Measurements from ENCODE around the gene XYLB.

The XYLB gene

DNA sequence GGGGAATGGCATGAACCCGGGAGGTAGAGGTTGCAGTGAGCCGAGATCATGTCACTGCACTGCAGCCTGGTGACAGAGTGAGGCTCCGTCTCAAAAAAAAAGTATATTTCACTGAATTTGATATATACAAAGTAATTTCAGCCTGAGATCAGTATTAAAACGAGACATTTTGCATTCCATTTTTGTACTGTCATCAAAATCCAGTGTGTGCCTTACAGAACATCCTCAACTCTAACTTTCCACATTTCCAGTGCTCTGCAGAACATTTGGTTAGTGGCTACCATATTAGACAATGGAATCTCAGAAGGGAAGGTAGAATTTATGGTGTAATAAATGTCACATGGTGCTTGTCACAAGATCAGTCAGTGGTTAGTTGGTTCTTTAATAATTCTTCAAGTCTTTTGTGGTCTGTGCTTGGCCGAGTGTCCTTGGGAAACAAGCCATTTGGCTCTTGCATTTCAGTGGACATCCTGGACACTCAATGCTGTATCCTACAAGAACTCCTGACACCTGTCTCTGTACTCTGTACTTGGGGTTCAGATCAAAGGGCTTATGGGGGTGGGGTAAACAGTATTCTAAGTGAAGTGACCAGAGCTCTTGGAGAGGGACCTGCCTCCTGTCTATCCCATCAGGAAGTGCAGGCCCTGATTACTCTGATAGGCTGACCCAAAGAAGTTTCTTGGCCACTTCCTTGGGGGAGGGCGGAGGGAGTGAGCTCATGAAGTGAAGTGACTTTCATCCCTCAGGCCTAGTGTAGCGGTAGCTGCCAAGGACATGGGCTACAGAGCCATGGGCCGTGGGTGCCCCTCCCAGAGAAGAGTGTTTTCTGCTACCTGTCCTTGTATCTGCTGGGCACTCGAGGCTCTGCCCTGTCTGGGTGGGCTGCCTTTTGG is 110.8 kb downstream of the XYLB start:
- no peak for DNase-seq

GRCh38 chr3:38458796-38459498 is 112.4 kb downstream of the XYLB start:
- no peak for DNase-seq

DNA sequence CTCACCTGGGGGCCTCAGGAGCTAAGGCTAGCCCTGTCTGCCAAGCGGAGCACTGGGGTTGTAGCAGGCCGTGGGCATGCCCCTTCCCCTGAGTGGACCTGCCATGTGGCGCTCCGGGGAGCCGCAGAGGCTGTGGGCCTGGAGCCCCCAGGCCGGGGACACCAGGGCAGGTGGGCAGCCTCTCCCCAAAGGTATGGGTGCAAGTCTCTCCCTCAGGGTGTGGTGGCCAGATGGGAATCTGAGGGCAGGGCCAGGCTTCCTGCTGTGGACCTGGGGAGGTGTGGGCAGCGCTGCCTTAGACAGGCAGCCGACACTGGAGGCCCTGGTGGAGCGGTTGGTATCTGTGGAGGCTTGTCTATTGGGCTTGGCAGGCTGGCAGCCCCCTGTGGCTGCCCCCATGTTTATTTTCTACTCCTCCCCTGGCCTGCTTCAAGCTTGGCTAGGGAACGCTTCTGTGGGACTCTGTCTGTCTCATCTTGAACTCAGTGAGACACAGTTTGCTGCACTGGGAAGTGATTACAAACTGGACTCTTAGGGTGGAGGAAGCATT is 113.0 kb downstream of the XYLB start:
- no peak for DNase-seq

DNA sequence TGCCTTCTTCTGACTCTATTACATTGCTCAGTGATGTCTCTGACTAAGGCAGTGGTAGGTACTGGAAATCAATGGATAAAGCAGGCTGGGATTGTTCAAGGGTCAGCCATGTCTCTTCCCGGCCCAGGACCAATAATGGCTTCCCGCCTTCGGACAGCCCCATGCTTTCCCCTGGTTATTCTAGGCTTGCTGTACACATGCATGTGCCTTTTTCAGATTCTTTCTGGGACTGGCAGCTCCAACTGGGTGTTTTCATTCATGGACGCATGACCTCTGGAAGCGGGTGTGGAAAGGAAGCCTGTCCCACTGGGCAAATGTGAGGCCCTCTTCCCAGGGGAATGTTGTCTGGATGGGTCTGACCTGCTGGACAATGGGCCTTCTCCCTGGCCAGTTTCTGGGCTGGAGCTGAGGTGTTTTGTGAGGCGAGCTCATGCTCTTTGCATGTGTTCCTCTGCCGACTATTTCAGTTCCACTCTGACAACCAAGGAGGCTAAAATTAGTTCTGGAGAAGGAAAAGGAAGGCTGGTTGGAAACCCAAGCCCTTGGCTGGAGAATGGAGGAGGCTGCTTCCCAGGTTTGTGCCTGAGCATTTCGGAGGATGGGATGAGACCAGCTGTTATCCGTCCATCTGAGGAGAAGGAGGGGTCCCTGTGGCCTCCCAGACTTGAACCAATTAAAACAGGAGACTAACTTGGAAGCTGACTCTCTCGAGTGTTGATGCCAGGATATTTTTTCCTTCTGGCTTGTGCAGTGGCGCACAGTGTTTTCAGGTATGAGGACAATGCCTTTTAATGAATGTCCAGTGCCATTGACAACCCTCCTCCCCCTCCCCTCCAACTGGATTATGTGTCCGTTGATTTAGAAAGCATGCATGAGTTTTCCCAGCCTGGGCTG is 114.0 kb downstream of the XYLB start:
- DNase-seq = no peak

All from fibroblast of skin of right quadriceps (primary cell).